SK-N-SH treated with all-trans-retinoic acid at 6 μM for 48 hours (cell line): ENCODE measurements around the gene FAM72D.
"Not testable (repeated sequence)": the region's sequence is repeated elsewhere in the genome, so short reads cannot be mapped to it uniquely, and the experiment has no call there.

Source experiments
- BACH2 ChIP-seq: fragments of 250-450 bp; sonication (Bioruptor Pico); IDR thresholded peaks from 2 replicates; pipeline ENCODE4 v1.9.0; 2021; ENCODE audit warnings: mild to moderate bottlenecking, borderline replicate concordance
- CREB5 ChIP-seq: fragments of 250-450 bp; sonication (Bioruptor Pico); IDR thresholded peaks from 2 replicates; pipeline ENCODE4 v1.5.1; 2020; ENCODE audit warnings: low read depth, mild to moderate bottlenecking, moderate library complexity
- CSDC2 ChIP-seq: fragments of 250-450 bp; sonication (Bioruptor Pico); IDR thresholded peaks from 2 replicates; pipeline ENCODE4 v1.5.0; 2020; ENCODE audit warnings: mild to moderate bottlenecking, moderate library complexity
- ISL1 ChIP-seq: fragments of 250-450 bp; sonication (Bioruptor Pico); IDR thresholded peaks from 2 replicates; pipeline ENCODE4 v2.1.2; 2022; ENCODE audit warnings: mild to moderate bottlenecking, moderate library complexity
- PATZ1 ChIP-seq: fragments of 250-450 bp; sonication (Bioruptor Pico); IDR thresholded peaks from 2 replicates; pipeline ENCODE4 v1.8.0; 2020; ENCODE audit warnings: mild to moderate bottlenecking, moderate library complexity, borderline replicate concordance
- PPARA ChIP-seq: fragments of 250-450 bp; sonication (Bioruptor Pico); IDR thresholded peaks from 2 replicates; pipeline ENCODE4 v1.5.0; 2020; ENCODE audit warnings: mild to moderate bottlenecking, borderline replicate concordance
- RARB ChIP-seq: fragments of 250-450 bp; sonication (Bioruptor Pico); IDR thresholded peaks from 2 replicates; pipeline ENCODE4 v1.8.0; 2021; ENCODE audit warnings: mild to moderate bottlenecking, moderate library complexity
- ZNF565 ChIP-seq: fragments of 450-650 bp; formaldehyde crosslinking; conservative IDR thresholded peaks from 2 replicates; pipeline ENCODE4 v1.5.0; 2020; ENCODE audit warnings: low read depth, mild to moderate bottlenecking, moderate library complexity
- TF ChIP-seq, protein P1 (sequence below): fragments of 250-450 bp; sonication (Bioruptor Pico); IDR thresholded peaks from 2 replicates; pipeline ENCODE4 v1.5.1; 2021; ENCODE audit warnings: mild to moderate bottlenecking, moderate library complexity

- not testable (repeated sequence) for TF ChIP-seq RARB (CRISPR knock-in tag); BACH2 (CRISPR knock-in tag); PPARA (CRISPR knock-in tag); PATZ1 (CRISPR knock-in tag); CSDC2 (CRISPR knock-in tag); ZNF565 (CRISPR knock-in tag); CREB5 (CRISPR knock-in tag); ISL1
- TF ChIP-seq, protein P1, sequence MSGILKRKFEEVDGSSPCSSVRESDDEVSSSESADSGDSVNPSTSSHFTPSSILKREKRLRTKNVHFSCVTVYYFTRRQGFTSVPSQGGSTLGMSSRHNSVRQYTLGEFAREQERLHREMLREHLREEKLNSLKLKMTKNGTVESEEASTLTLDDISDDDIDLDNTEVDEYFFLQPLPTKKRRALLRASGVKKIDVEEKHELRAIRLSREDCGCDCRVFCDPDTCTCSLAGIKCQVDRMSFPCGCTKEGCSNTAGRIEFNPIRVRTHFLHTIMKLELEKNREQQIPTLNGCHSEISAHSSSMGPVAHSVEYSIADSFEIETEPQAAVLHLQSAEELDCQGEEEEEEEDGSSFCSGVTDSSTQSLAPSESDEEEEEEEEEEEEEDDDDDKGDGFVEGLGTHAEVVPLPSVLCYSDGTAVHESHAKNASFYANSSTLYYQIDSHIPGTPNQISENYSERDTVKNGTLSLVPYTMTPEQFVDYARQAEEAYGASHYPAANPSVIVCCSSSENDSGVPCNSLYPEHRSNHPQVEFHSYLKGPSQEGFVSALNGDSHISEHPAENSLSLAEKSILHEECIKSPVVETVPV (CRISPR knock-in tag): not testable (repeated sequence)
These were observed 33.1 kb downstream of the FAM72D start for GRCh38 chr1:145128697-145129469.
